Adrenal gland (tissue), 19 donors: ENCODE results near the gene LLGL1. TPM values are rescaled to one million over a fixed set of nuclear protein-coding genes. Genes with fewer than 3 reads are reported as not detected.
A peak's percentile ranks its signal among the peaks of the same experiment; 100 is the strongest.

Experiments
- DNase-seq, 7 donors: peaks; one replicate each; pipeline ENCODE4 v3.0.0-alpha.2; 2019 to 2020
- H3K27ac ChIP-seq, 5 donors: fragments of 200-600 bp; sonication (generic) in 4 of 5; 1 replicate in 3 of 5; 2 replicates in 2 of 5; pipeline versions ENCODE4 v1.5.1 to v1.8.0; 2016 to 2020; ENCODE audit warnings: mild to moderate bottlenecking in 1 of 5
- H3K27me3 ChIP-seq: fragments of 200-600 bp; 2 replicates; pipeline ENCODE4 v1.8.0; 2021
- H3K36me3 ChIP-seq, 2 donors: fragments of 200-600 bp; replicated peaks in 1 of 2; 1 replicate in 1 of 2; 2 replicates in 1 of 2; pipeline versions ENCODE4 v1.5.1 to v1.8.0; 2018 to 2022
- H3K4me1 ChIP-seq, 2 donors: fragments of 200-600 bp; replicated peaks in 1 of 2; 1 replicate in 1 of 2; 2 replicates in 1 of 2; pipeline versions ENCODE4 v1.5.1 to v1.8.0; 2018 to 2021
- H3K4me3 ChIP-seq, 4 donors: fragments of 200-600 bp; sonication (generic) in 3 of 4; one replicate each; pipeline ENCODE4 v1.5.1; 2016 to 2018
- H3K9me3 ChIP-seq, 3 donors: fragments of 200-600 bp; sonication (generic) in 1 of 3; replicated peaks in 1 of 3; 1 replicate in 2 of 3; 2 replicates in 1 of 3; pipeline versions ENCODE4 v1.5.1 to v1.8.0; 2016 to 2021
- POLR2A ChIP-seq, 2 donors: fragments of 450-650 bp; IDR thresholded peaks; one replicate each; pipeline ENCODE4 v1.6.1; 2017; ENCODE audit warnings: antibody characterized with exemption in 2 of 2, mild to moderate bottlenecking in 2 of 2, moderate library complexity in 1 of 2
- WGBS, 4 donors: extraction: QIAGEN DNeasy Blood & Tissue Kit in 2 of 4; methylation state at CpG; one replicate each; pipeline versions ENCODE4 v1.1.5 to v1.1.7; 2013 to 2017; 5-methylcytosine and 5-hydroxymethylcytosine counted together
- intact Hi-C, 2 donors: fragments of 100-400 bp; cut with DNase I; formaldehyde crosslinking; loops; one replicate each; pipeline versions ENCODE4 v1.14.1 to v1.15.0; 2022 to 2023
- long read RNA-seq, 10 donors: library from polyadenylated mRNA in 3 of 10; unstranded in 2 of 10; stranded (forward) in 1 of 10; transcript quantifications; one replicate each; pipeline ENCODE4 v2.0.0 and lab custom pipeline, GENCODE V29; 2021 to 2026
- polyA plus RNA-seq, 3 donors: library from polyadenylated mRNA; stranded (reverse); fragments of 200-250 nt in 2 of 3; fragments of 350-450 nt in 1 of 3; fragmentation: Illumina TruSeq in 1 of 3; extraction: RNeasy Lipid Tissue Mini Kit (QIAGEN cat#74804) in 1 of 3; gene quantifications; one replicate each; pipeline ENCODE4 v1.2.3, GENCODE V29; 2013 to 2014
- total RNA-seq, 9 donors: library from RNA; depleted of rRNA in 4 of 9; stranded (reverse); fragments of >200 nt in 4 of 9; fragments of 120-200 nt in 1 of 9; fragmentation: NEBNext Ultra II Directional in 1 of 9; extraction: Animal tissue kit (Norgen Biotek cat#: 25700) in 1 of 9; gene quantifications; one replicate each; pipeline versions ENCODE4 v1.1.0 to v1.2.4, GENCODE V29; 2013 to 2023
- TF ChIP-seq, protein P1 (sequence below), 6 experiments: fragments of 450-650 bp in 4 of 6; fragments of 200-600 bp in 2 of 6; sonication (generic) in 1 of 6; IDR thresholded peaks; 1 replicate in 5 of 6; 2 replicates in 1 of 6; pipeline versions ENCODE4 v1.5.1 to v1.8.0; 2016 to 2021; ENCODE audit warnings: antibody characterized with exemption in 6 of 6, mild to moderate bottlenecking in 2 of 6, moderate library complexity in 1 of 6
- donor health status: healthy with polysubstance abuse.
- donor health status: Bipolar disorder and iron deficiency.
- donor health status: DM: yes; HTN: yes; CAD: no.
- donor health status: DM: no; HTN: no; CAD: no.
- donor health status: DM: no; HTN: no; CAD: no.
- donor health status: DM: yes; HTN: yes; CAD: no.

LLGL1 gene
- total RNA-seq (10 to 100 TPM; 14.5 to 65.1 (median 44.3) TPM), polyA plus RNA-seq (10 to 100 TPM in 1 of 3 donors, 1 to 10 TPM in 2; 4.1 to 27.8 (median 8.9) TPM)
- long read RNA-seq, donor 1, result 0 reads
- long read RNA-seq, donor 2, full-length matches to known transcripts, result 1 of 1 reads
- long read RNA-seq, donor 2, partial matches to known transcripts, result 0 of 1 reads
- long read RNA-seq, donor 2, other reads (novel, unspliced or antisense), result 0 of 1 reads
- long read RNA-seq, donor 3, partial matches to known transcripts, result 12 of 12 reads
- long read RNA-seq, donor 3, other reads (novel, unspliced or antisense), result 0 of 12 reads
- long read RNA-seq, donor 4, result 0 reads
- long read RNA-seq, donor 5, partial matches to known transcripts, result 0 of 8 reads
- long read RNA-seq, donor 5, other reads (novel, unspliced or antisense), result 8 of 8 reads
- long read RNA-seq, donor 6, result 0 reads
- long read RNA-seq, donor 7, partial matches to known transcripts, result 33 of 33 reads
- long read RNA-seq, donor 7, other reads (novel, unspliced or antisense), result 0 of 33 reads
- long read RNA-seq, donor 8, full-length matches to known transcripts, result 4 of 82 reads
- long read RNA-seq, donor 8, partial matches to known transcripts, result 71 of 82 reads
- long read RNA-seq, donor 8, other reads (novel, unspliced or antisense), result 7 of 82 reads
- long read RNA-seq, donor 9, partial matches to known transcripts, result 72 of 72 reads
- long read RNA-seq, donor 9, other reads (novel, unspliced or antisense), result 0 of 72 reads
- long read RNA-seq, donor 10, full-length matches to known transcripts, result 1 of 41 reads
- long read RNA-seq, donor 10, partial matches to known transcripts, result 40 of 41 reads
- long read RNA-seq, donor 10, other reads (novel, unspliced or antisense), result 0 of 41 reads

DNA sequence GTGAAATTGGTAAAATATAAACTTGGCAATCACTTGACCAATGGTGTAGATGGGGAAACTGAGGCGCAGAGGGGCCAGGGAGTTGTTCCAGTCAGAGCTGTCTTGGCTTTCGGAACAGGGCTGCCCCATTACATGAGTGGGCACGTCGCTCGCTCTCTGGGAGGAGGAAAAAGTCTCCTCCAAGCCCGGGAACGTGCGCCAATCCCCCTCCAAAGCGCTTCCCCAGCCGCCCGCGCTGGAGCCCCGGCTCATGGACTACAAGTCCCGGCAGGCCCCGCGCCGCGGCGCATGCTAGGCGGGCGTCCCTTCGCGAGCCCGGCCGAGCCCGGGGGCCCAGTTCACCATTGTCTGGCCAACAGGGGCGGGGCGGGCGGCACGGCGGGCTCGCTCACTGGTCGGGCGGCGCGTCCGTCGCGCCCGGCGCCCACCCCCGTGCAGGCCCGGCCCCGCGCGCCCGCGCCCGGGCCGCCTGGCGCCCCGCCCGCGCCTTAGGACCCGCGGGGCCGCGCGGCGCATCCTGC is at the start of gene LLGL1:
Gene LLGL1, plus strand, starts transcription at position 515 of the 521 bp plus-strand sequence. CDS start 48 bp downstream, outside the sequence.
- Histone ChIP-seq H3K36me3 (no peaks in the 10 kb centered on the region), H3K4me3 (peak within 1 kb of the TSS in 3 of 4 donors; percentile 33 to 84 (median 78)), H3K9me3 (no peaks in the 10 kb centered on the region), H3K4me1 (peaks cover 12 to 13% of the 10 kb centered on the region in 2 donors), H3K27ac (peak within 1 kb of the TSS in 2 of 5 donors; percentile 59 to 84), H3K27me3 (no peaks in the 10 kb centered on the region)
- peak; percentile 96 to 98 (median 97) for DNase-seq
- 1 to 3% (median 1%) methylated on average over 5 to 60 of the region's 60 CpGs for WGBS, 4 donors
- intact Hi-C loops, result no loop called here
- no peak for TF ChIP-seq POLR2A (IDR thresholded peaks at IDR 0.05)
- TF ChIP-seq, protein P1, sequence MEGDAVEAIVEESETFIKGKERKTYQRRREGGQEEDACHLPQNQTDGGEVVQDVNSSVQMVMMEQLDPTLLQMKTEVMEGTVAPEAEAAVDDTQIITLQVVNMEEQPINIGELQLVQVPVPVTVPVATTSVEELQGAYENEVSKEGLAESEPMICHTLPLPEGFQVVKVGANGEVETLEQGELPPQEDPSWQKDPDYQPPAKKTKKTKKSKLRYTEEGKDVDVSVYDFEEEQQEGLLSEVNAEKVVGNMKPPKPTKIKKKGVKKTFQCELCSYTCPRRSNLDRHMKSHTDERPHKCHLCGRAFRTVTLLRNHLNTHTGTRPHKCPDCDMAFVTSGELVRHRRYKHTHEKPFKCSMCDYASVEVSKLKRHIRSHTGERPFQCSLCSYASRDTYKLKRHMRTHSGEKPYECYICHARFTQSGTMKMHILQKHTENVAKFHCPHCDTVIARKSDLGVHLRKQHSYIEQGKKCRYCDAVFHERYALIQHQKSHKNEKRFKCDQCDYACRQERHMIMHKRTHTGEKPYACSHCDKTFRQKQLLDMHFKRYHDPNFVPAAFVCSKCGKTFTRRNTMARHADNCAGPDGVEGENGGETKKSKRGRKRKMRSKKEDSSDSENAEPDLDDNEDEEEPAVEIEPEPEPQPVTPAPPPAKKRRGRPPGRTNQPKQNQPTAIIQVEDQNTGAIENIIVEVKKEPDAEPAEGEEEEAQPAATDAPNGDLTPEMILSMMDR (IDR thresholded peaks at IDR 0.05), result no peak

GRCh38 chr17:18176176-18176575 is 49.3 kb upstream of the LLGL1 start:
- H3K4me3 ChIP-seq, result no peak overlapping the region
- no peaks in the 10 kb centered on the region for H3K36me3 ChIP-seq
- H3K4me1 ChIP-seq, result no peaks in the 10 kb centered on the region
- WGBS, 4 donors, result 74 to 79% (median 77%) methylated on average over 7 of the region's 7 CpGs
- intact Hi-C loops, result no loop called here
- H3K27ac ChIP-seq, result no peak overlapping the region
- no peak for TF ChIP-seq POLR2A (IDR thresholded peaks at IDR 0.05)
- TF ChIP-seq, protein P1 (IDR thresholded peaks at IDR 0.05), result no peak
- H3K27me3 ChIP-seq, result no peaks in the 10 kb centered on the region
- DNase-seq, result no peak
- H3K9me3 ChIP-seq, result no peaks in the 10 kb centered on the region

DNA sequence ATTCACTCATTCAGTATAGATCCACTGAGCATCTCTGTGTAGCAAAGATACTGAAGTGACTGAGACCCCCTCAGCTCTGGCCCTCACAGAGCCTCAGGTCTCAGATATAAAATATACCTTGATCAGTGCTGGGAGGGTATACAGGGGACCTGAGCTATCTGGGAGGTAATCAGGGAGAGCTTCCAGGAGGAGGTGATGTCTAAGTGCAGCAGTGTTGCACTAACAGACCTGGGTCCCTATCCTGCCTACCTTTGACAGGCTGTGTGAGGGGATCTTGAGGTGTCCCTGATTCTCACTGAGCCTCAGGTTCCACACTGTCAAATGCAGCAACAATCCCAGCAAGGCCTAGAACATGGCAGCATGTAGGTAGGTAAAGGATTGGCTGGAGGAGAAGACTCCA is 48.3 kb upstream of the LLGL1 start:
- intact Hi-C loops, result no loop called here
- Histone ChIP-seq H3K4me3 (no peak overlapping the region), H3K27me3 (no peaks in the 10 kb centered on the region), H3K4me1 (peaks cover 7 to 8% of the 10 kb centered on the region in 2 donors), H3K27ac (no peak overlapping the region), H3K36me3 (no peaks in the 10 kb centered on the region), H3K9me3 (no peaks in the 10 kb centered on the region)
- DNase-seq, result no peak
- TF ChIP-seq, protein P1 (IDR thresholded peaks at IDR 0.05), result no peak

DNA sequence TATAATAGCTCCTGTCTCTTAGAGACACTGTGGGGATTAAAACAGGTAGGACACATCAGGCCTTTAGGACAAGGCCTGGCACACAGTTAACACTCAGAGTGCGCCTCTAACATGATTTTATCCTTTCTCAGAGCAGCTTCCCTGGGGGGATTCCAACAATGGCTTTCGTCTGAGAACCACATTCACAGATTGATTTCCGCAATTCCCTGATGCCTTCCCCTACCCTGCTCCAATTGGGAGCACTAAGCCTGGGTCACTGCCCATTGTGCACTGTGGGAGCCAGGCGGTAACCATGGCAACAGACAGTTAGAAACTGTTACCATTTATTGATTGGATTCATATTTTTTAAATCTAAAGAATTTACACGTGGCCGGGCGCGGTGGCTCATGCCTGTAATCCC is 47.7 kb upstream of the LLGL1 start:
- Histone ChIP-seq H3K36me3 (no peaks in the 10 kb centered on the region), H3K4me3 (no peak overlapping the region), H3K9me3 (no peaks in the 10 kb centered on the region), H3K27me3 (no peaks in the 10 kb centered on the region), H3K4me1 (peaks cover 11 to 12% of the 10 kb centered on the region in 2 donors), H3K27ac (no peak overlapping the region)
- WGBS, 4 donors, result 88 to 91% (median 90%) methylated on average over 7 to 8 of the region's 8 CpGs
- TF ChIP-seq POLR2A (IDR thresholded peaks at IDR 0.05), result no peak
- TF ChIP-seq, protein P1 (IDR thresholded peaks at IDR 0.05), result no peak
- intact Hi-C loops, result no loop called here
- no peak for DNase-seq
